HT1080 (cell line): ENCODE results near the gene MPDZ. TPM values are rescaled to one million over a fixed set of nuclear protein-coding genes. Genes with fewer than 3 reads are reported as not detected.

ENCODE experiments used
- DNase-seq: peaks from one replicate; pipeline ENCODE4 v3.0.0-alpha.2; 2015; ENCODE audit warnings: low read depth
- total RNA-seq: library from RNA; depleted of rRNA; stranded (reverse); fragments of >200 nt; shearing (Covaris generic); gene quantifications from 2 replicates; pipeline ENCODE4 v1.2.3, GENCODE V29; 2014

The MPDZ gene
- total RNA-seq, 1 experiment from 2014 or later = 15.9 TPM

DNA sequence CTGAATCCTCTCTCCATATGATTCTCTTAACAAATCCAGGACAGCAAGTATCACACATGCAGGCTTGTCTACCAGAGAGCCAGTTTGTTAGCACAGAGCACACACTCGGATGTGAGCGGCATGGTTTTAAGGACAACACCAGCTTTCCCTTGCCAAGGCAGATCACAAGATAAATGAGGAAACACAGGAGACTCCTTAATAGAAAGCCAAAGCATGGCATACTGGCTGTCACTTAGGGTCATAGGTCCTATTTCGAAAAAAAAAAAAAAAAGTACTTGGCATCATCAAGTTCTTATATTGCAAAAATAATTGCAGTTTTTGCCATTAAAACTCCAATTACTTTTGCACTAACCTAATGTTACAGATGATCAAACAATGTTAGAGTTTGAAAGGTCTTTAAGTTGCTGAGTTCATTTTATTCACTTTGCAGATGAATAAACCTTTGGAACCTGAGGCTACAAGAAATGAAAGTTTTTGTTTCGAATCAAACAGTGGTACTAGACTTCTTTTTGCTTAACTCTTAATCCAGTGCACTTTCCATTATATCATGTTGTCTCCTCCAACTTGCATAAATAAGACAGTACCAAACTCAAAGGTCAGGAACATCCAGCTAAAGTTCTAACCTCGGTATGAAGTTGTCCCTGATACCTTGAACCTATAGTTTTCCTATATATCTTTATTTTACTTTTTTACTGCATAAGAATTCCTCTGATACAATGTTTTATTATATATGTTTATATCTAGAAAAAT, 138.5 kb downstream of the MPDZ start:
- no peak for DNase-seq

DNA sequence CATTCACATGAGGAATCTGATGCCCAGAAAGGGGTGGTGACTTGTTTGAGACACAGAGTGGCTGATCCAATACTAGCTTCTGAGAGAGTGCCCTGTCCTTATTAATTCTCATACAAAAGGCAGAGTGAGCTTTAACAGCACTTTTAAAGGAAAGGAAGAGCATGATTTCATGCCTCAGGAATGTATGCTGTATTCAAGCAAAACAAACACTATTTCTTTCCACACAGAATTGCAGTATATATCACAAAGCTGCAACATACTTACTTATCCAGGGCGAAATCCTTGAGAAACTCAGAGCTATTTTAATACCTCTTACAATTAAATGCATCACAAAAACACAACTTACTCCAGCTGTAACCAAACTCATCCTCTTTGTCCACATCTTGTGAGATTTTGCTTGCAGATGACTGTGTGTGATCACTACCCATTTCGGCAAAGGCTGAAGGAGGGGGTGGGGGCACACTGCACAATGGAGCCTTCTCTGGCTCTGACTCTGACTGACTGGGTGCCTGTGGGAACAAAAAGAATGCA, 139.8 kb downstream of the MPDZ start:
- DNase-seq = peak; percentile 88

DNA sequence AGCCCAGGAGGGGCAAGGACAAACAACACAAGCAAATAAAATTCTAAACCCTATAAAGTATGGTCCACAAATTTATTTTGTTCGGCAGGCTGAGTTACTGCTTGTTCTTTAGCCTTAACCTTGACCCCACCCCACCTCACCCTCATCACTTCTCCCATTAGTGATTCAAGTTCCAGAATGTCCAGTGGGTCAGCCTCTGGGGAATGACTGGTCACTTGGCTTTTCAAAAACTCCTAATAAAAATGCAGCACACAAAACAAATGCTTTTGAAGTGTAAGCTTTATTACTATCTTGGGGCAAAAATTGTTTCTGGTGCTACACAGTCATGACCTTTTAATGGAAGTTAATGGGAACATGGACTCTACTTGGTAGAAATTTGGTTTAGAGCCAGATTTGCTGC, 142.1 kb downstream of the MPDZ start:
- DNase-seq = no peak

DNA sequence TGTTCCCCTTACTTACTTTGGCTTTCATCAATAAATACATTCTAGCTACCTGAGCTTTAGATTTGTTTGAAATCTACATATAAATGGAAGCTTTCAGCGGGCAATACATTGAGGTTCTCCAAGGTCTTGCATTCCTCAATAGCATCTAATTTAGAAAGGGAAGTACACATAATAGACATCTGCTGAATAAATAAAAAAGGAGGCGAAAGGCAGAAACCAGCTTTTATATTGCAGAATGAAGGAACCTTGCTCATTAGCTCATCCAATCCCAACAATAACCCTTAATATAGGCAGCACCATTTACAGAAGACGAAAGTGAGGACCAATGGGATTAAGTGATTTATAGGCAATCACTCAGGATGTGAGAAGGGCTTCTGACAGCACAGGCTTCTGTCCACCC, 147.5 kb downstream of the MPDZ start:
- DNase-seq = no peak

DNA sequence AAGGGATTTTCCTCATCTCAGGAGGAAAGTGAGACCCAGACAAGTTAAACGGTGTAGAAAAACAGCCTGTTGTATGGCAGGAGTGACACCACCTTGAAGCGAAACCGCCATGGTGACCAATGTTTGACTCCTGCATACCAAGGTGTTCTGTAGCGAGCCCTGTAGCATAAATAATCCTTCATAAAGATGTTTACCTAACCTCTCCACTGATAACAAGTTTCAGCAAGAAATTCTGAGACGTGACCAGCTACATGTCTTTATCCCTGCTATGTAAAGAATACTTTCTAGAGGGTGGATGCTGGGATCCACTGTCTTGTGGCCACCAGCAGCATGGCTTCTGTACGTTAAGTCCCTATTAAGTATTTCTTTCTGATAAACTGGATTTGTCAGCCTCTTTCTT, 148.1 kb downstream of the MPDZ start:
- DNase-seq = no peak

DNA sequence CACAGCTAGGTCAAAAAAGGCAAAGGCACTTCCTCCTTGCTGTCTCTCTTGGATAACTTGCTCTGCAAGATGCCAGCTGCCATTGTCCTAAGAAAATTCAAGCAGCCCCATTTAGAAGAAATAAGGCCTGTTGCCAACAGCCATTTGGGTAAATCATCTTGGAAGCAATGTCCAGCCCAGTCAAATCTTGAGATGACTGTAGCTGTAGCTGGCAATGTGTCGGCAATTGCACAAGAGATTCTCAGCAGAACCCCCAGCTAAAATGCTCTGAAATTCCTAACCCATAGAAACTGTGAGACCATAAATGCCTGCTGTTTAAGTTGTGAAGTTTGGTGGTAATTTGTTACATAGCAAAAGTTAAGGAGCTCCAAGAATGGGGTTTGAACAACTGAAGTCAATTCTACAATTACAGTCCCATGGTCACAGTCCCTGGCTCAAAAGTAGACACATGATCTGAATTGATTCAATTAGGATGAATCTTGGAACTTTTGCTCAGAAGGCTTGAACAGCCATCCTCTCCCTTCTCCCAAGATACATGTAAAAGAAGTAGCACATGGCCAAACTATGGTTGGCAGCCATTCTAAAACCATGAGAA, 151.1 kb downstream of the MPDZ start:
- no peak for DNase-seq

DNA sequence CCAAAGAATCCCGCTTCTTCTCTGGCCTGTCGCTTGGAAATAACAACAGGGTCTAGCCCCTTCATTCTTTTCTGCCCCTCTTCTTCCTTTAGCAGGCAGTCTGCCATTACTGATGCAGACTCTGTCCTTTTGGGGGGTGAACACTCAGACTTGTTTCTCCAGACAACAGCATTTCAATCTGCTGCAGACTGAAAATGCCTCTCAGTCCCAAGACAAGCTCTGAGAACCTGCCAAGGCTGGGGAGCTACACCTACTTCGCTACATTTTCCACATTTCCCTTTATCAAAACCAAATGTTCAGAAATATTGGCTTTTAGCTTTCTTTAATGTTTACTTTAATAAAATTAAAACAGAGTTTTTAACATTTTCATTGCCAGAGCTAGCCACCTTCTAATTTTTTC, 152.4 kb downstream of the MPDZ start:
- no peak for DNase-seq

DNA sequence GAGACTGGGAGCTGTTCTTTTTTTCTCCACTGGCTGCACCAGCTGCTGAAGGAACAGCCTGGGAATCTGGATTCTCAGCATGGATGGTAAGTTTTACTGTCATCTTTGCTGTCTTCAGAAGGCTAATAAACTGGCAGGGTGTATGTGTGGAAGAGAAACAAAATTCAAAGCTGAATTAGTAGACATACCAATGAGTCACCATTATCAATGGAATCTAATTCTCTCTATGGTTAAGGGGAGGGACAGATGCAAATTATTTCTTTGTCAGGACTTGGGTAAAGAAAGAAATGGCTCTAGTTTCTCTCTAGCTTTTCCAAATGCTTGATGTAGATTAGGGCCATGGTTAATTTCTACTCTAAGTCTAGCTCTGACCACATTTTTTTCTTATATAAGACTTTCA, 154.2 kb downstream of the MPDZ start:
- no peak for DNase-seq

DNA sequence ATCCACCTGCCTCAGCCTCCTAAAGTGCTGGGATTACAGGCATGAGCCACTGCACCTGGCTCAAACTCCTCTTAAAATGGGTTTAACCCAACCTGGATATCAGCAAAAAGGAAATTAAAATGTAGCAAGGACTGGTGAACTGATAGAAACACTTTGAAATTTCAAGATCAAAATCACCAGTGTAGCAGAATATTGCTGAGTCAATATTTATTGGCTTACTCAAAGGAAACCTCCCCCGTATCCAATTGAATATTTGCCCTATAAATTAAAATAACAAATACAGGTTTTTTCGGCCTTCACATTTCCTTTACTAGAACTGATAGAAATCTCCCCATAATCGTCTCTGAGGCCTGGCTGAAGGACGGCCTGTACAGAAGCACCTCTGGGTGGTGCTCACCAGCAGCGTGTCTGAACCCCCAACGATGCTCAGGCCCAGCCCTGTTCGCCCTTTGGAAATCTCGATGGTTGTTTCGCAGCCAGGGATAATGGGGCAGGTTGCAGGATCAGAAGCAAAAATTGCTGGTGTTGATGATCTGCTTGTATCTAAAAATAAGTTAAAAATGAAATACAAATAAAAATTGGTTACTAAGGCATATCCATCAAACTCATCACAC, 156.6 kb downstream of the MPDZ start:
- no peak for DNase-seq

DNA sequence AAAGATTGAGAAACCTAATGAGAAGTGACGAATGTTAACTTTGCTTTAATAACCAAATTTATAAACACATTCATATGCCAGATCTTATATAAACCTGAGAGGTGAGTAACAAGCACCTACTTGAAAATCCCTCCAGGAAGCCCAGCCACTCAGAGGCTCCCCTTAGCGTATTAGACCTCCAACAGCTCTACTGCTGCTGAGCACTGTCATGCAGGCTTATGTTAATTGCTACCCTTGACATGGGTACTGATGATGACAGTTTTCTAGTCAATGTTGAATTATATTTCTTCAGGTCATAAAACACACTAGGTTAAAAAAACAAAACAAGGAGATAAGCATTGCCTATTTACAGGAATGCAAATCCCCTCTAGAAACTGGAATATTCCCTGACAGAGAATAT, 161.2 kb downstream of the MPDZ start:
- no peak for DNase-seq

DNA sequence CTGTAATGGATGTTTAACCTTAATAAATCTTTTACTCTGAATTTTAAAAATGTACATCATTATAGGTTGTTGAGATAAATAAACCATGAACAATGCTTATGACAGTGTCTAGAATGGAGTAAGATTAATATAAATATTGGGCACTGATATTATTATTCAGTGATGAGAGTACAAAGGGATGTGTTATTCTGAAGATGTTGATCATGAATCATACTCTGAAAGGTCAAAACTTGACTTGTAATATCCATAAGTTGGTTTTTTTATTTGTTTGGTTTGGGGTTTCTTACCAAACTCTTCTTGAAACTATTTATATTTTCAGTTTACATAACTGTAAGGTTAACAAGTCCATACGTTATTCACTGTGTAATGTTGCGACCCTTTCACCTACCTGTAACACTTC, 163.2 kb downstream of the MPDZ start:
- no peak for DNase-seq

DNA sequence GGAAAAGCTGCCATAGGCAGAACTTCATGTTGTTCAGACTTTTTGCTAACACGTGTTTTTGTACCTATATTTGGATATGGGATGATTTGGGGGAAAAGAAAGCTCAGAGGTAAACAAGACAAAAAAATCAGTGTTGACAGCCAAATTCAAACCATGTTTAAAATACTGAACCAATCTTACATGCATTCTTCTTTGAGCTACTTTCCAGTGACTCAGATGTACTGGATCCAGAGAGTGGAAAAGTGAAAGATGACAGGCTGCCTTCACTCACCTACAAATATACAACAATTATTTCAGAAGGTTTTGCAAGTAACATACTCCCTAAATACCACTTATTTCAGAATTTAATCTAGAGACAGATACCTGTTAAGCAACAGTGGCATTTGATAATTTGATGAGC, 165.7 kb downstream of the MPDZ start:
- DNase-seq = no peak

DNA sequence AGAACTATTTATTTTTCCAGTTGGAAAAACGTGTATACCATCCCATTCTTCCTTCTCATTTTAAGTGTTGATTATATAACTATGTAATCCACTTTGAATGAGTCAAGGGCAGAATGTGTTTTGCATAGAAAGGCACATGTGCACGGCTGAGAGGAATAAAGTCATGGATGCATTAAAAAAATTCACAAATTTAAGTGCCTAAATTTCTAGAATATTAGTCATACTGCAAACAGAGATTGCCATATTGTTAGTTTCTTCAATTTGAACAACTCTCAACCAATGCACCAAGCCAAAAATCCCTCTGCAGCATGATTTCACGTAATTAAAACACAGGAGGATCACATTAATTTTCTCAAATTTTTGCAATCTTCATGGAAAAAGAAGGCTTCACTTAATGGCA, 166.3 kb downstream of the MPDZ start:
- DNase-seq = peak; percentile 49

DNA sequence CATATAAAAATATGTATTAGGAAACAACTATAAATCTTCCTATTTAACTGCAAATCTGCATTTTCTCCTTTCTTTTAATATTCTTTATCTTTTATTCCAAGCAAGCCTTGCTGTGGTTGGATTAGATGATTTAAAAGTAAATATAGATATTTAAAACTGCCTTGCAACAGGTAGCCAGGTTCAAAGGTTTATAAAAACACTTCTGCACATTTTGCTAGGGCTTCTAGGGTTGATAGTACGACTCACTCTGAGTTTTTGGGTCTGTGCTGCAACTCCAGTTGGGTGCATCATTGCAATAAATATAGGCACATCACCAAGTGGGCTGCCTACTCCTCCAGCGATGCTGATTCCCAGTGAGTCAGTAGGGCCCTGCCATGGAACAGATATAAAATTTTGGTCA, 167.7 kb downstream of the MPDZ start:
- no peak for DNase-seq

DNA sequence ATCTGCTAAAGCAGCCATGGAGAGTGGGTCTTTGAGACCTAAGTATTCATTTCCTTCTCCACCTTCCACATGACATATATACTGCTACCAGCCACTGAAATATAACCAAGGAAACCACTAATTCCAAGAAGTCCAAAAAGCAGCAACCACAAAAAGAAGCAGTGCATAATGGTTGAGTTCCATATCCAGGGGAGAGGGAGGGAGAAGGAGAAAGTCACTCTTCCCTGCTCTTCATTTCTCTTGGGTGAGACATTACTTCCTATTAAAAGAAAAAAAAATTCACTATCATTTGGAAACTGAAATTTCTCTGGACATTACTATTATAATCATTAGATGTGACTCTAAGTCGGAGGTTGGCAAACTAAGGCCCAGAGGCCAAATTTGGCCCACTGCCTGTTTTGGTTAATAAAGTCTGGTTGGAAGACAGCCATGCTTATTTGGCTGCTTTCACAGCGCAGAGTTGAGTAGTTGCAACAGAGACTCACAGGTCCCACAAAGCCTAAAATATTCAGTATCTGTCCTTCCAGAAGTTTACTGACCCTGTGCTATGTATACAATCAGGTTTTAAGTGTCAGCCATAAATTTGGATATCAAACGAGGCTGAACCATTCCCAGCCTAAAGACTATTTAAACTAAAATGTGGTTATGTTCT, 168.6 kb downstream of the MPDZ start:
- DNase-seq = no peak

DNA sequence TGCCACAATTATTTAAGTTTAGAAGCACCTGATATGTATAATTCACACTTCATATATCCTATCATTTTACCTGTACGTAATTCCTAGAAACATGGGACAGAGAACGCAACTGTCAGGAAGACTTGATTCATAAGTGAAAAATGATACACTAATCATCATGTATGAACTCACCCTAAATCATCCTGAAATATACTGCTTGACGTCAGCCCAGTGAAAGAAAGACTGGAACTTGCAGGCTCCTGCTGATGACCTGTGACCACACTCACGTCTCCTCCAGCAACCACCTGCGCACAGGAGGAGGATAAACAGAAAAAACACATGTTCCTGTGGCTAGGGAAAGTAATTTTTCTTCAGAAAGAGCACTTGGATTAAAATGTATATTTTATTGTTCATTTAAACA, 169.7 kb downstream of the MPDZ start:
- DNase-seq = no peak

DNA sequence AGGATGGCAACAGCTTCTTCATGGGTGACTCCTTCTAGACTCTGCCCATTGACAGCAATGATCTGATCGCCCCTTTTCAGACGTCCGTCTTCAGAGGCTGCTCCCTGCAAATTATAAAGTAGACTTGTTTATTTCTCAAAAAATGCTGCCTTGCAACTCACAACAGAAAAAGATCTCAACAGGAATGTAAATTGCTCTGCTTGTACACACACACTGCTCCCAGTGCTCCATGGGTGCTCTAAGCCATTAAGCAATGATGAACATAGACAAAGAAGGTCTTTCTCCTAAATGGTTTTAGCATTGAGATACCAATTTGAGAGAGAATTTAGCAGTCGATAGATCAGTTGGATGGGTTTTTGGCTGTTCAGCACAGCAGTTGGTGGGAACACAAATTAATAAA, 172.5 kb downstream of the MPDZ start:
- DNase-seq = no peak

DNA sequence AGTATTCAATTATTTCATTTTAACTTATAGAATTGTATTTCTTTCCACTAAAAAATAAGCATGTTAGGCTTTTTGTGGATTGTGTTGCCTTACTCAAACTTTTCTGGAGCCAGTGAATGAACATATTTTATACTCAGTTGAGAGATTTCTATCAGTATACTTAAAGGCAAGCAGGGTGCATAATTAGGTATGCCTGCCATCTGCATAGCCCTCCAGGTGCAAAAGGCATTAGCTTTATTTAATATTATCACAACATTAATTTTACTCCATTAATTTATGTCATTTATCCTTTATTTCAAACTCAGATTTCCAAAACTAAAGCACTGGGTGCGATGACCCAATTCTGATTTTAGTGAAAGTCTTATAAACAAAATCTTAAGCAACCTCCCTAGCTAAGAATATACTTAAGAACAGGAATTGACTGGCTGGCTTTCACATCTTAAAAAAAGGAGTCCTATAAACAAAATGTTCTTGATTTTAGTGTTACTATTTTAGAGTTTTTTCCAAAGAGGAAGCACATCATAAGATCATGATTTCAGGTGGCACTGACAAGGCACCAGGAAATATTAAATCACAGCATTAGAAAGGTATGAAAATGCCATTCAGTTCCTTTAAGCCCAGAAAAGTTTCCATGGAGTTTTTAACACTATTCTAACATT, 178.4 kb downstream of the MPDZ start:
- DNase-seq = no peak

DNA sequence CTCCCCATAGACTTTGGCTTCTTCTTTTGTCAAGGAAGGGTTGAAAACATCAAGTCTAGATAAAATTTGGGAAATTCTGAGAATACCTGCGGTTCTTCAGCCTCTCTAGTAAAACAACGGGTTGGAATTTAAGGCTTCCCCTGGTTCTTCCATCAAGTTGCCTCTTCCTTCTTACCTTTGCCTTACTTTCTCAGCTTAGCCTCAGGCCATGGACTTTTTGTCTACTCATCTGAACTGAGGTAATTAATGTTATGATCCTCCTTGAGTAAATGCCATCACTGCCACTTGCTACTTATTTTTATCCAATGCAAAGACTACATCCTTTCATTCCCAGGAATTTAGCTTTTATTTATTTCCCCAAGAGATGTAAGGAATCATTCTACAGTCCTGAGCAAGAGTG, 184.4 kb downstream of the MPDZ start:
- no peak for DNase-seq

DNA sequence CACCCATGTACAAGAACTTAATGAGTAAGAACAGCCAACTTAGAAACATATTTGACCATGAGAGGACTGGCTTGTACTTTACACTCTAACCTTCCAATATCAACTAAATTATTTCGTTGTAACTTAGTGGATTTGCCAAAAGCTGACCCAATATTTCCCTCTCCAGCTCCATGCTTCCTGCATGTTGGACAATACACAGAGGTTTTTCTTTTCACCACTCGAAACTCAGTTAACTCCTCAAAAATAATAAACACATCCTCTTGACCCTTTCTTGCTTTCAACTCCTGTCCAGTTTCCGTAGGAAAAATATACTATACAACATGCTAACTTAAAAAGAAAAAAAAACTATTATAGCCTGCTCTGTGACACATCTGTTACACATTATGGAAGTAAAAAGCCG, 188.9 kb downstream of the MPDZ start:
- DNase-seq = no peak

DNA sequence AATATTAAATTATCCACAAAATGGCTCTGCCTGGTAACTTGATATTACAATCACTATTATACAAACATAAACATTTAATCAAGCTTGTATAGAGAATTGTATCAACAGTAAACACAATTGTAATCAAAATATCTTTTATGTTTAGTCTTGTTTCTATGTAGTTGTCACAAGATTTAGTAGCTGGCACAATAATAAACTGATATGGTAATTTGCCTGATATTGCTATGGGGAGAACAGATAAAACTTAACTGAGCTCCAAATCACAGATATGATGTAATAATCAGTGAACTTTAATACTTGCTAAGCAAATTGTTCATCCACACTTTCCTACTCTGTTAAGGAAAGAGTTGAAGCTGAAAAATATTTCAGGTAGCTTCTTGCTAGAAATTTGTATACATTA, 189.8 kb downstream of the MPDZ start:
- DNase-seq = no peak
